ENCODE results near the gene SPEN.
A peak's percentile ranks its signal among the peaks of the same experiment; 100 is the strongest.
"Not testable (repeated sequence)": the region's sequence is repeated elsewhere in the genome, so short reads cannot be mapped to it uniquely, and the experiment has no call there.

Gene SPEN

DNA sequence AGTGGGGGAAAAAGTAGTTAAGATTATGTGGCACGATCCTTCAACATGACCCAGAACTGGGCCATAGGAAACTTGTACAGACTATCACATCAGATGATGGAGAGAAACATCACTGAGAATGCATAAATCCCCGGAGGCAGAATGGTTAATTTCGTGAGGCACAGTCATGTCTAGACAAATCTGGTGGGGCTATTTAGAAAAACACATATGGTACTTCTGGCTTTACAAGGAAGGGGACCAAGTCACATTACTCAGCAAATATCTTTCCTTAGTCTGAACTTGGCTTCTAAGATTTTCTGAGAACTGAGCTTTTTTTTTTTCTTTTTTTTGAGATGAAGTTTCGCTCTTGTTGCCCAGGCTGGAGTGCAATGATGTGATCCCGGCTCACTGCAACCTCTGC, 30.8 kb upstream of the SPEN start:
- Histone ChIP-seq H3K27ac (no peak overlapping the region), H3K4me3 (ENCODE audit: low read depth in 1 of 2, low read length in 1 of 2) (no peak overlapping the region), H3K27me3 (no peaks in the 10 kb centered on the region), H3K9me3 (no peaks in the 10 kb centered on the region), H3K36me3 (no peaks in the 10 kb centered on the region), H3K4me1 (ENCODE audit: control insufficient read depth in 1 of 2, insufficient read depth in 1 of 2, low read depth in 1 of 2, low read length in 1 of 2) (peaks cover 4 to 5% of the 10 kb centered on the region in 2 experiments)
- TF ChIP-seq, protein P1, sequence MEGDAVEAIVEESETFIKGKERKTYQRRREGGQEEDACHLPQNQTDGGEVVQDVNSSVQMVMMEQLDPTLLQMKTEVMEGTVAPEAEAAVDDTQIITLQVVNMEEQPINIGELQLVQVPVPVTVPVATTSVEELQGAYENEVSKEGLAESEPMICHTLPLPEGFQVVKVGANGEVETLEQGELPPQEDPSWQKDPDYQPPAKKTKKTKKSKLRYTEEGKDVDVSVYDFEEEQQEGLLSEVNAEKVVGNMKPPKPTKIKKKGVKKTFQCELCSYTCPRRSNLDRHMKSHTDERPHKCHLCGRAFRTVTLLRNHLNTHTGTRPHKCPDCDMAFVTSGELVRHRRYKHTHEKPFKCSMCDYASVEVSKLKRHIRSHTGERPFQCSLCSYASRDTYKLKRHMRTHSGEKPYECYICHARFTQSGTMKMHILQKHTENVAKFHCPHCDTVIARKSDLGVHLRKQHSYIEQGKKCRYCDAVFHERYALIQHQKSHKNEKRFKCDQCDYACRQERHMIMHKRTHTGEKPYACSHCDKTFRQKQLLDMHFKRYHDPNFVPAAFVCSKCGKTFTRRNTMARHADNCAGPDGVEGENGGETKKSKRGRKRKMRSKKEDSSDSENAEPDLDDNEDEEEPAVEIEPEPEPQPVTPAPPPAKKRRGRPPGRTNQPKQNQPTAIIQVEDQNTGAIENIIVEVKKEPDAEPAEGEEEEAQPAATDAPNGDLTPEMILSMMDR (IDR thresholded peaks at IDR 0.05): no peak

DNA sequence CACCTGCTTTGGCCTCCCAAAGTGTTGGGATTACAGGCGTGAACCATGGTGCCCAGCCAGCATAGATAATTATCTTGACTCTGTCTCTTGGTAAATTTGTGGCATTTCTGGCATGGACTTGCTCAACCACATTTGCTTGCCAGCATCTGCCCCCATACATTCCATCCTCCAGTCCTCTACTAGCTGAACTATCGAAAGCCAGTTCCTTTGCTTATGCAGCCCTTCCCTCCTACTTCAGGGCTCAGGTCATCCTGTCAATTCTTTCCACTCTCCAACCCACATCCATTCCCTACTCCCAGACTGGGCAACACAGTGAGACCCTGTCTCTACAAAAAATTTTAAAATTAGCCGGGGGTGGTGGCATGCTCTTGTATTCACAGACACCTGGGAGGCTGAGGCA, 27.0 kb upstream of the SPEN start:
- Histone ChIP-seq H3K4me1 (ENCODE audit: control insufficient read depth in 1 of 2, insufficient read depth in 1 of 2, low read depth in 1 of 2, low read length in 1 of 2) (peaks cover 9% of the 10 kb centered on the region in 2 experiments), H3K9me3 (no peaks in the 10 kb centered on the region), H3K27ac (no peak overlapping the region), H3K36me3 (no peaks in the 10 kb centered on the region), H3K27me3 (no peaks in the 10 kb centered on the region), H3K4me3 (ENCODE audit: low read depth in 1 of 2, low read length in 1 of 2) (no peak overlapping the region)
- TF ChIP-seq, protein P1 (IDR thresholded peaks at IDR 0.05): no peak

DNA sequence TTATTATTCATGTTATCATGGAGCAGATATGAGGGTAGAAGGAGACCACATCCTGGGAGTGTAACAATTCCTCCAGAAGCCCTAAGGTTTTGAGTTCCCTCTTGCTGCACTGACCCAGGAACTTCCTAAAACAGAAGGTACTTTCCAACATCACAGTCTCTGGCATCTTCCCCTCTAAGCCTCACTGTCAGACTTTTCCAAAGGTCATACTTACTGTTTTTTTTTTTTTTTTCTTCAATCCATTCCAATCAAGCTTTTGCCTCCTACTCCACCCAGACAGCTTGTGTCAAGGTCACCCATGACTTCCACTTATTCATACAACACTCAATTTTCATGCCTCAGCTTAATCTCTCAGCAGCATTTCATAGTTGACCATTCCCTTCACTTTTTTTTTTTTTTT, 21.7 kb upstream of the SPEN start:
- TF ChIP-seq, protein P1 (IDR thresholded peaks at IDR 0.05): no peak
- no peaks in the 10 kb centered on the region for H3K9me3 ChIP-seq
- H3K27me3 ChIP-seq: no peaks in the 10 kb centered on the region
- H3K4me1 ChIP-seq (ENCODE audit: control insufficient read depth in 1 of 2, insufficient read depth in 1 of 2, low read depth in 1 of 2, low read length in 1 of 2): peaks cover 36 to 40% of the 10 kb centered on the region in 2 experiments
- H3K4me3 ChIP-seq (ENCODE audit: low read depth in 1 of 2, low read length in 1 of 2): no peak overlapping the region
- H3K27ac ChIP-seq: peak overlapping the region; percentile 59
- no peaks in the 10 kb centered on the region for H3K36me3 ChIP-seq

DNA sequence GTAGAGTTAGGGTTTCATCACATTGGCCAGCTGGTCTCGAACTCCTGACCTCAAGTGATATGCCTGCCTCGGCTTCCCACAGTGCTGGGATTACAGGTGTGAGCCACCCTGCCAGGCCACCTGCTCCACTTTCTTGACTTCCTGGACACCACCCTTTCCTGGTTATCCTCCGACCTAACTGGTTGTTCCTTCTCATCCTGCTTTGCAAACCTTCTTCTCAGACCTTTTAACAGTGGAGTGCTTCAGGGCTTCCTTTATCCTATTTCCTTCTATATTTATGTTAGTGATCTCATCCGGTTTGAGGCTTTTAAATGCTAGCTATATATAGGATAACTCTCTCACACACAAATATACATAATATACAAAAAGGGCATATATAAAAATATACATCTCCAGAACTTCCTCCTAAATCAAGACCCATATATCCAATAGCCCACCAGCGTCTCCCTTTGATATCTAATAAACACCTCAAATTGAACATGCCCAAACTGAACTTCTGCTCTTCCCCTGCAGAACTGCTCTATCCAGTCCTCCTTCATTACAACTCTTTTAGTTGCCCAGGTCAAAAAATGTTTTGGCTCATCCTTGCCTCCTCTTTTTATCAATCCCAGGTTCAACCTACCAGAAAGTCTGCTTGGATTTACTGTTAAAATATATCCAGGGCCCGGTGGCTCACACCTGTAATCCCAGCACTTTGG, 20.5 kb upstream of the SPEN start:
- H3K36me3 ChIP-seq: no peaks in the 10 kb centered on the region
- TF ChIP-seq, protein P1 (IDR thresholded peaks at IDR 0.05): no peak
- peaks cover 48 to 50% of the 10 kb centered on the region in 2 experiments for H3K4me1 ChIP-seq (ENCODE audit: control insufficient read depth in 1 of 2, insufficient read depth in 1 of 2, low read depth in 1 of 2, low read length in 1 of 2)
- no peak overlapping the region for H3K4me3 ChIP-seq (ENCODE audit: low read depth in 1 of 2, low read length in 1 of 2)
- H3K27me3 ChIP-seq: no peaks in the 10 kb centered on the region
- H3K9me3 ChIP-seq: no peaks in the 10 kb centered on the region
- H3K27ac ChIP-seq: peak overlapping the region; percentile 47

DNA sequence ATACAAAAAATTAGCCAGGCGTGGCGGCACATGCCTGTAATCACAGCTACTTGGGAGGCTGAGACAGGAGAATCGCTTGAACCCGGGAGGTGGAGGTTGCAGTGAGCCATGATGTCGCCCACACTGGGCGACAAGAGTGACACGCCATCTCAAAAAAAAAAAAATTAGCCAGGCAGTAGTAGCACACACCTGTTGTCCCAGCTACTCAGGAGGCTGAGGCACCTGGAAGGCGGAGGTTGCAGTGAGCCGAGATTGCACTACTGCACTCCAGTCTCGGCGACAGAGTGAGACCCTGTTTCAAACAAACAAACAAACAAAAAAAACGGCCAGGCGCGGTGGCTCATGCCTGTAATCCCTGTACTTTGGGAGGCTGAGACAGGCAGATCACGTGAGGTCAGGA, 19.9 kb upstream of the SPEN start:
- not testable (repeated sequence) for H3K27me3 ChIP-seq; H3K36me3 ChIP-seq; H3K9me3 ChIP-seq; H3K4me3 ChIP-seq (ENCODE audit: low read depth in 1 of 2, low read length in 1 of 2)
- H3K4me1 ChIP-seq (ENCODE audit: control insufficient read depth in 1 of 2, insufficient read depth in 1 of 2, low read depth in 1 of 2, low read length in 1 of 2): peaks cover 53 to 56% of the 10 kb centered on the region in 2 experiments
- peak overlapping the region; percentile 47 for H3K27ac ChIP-seq

DNA sequence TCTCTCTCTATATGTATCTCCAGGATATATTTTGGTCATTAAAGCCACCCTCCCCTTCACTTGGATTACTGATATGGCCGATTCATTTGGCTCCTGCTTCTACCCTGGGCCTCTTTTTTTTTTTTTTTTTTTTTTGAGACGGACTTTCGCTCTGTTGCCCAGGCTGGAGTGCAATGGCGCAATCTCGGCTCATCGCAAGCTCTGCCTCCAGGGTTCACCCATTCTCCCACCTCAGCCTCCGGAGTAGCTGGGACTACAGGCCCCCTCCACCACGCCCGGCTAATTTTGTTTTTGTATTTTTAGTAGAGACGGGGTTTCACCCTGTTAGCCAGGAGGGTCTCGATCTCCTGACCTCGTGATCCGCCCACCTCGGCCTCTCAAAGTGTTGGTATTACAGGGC, 18.6 kb upstream of the SPEN start:
- Histone ChIP-seq H3K27ac (peak overlapping the region; percentile 100), H3K4me3 (ENCODE audit: low read depth in 1 of 2, low read length in 1 of 2) (peak overlapping the region in 1 of 2 experiments; percentile 60), H3K4me1 (ENCODE audit: control insufficient read depth in 1 of 2, insufficient read depth in 1 of 2, low read depth in 1 of 2, low read length in 1 of 2) (peaks cover 64 to 66% of the 10 kb centered on the region in 2 experiments)
- H3K9me3 ChIP-seq, H3K27me3 ChIP-seq, H3K36me3 ChIP-seq: not testable (repeated sequence)
